DOHH2 (cell line): ENCODE results near the gene NFE2L3.

Experiments used
- H3F3A ChIP-seq: fragments of 200-600 bp; sonication (generic), shearing (Covaris generic); 2 replicates; pipeline ENCODE4 v1.6.0; 2016; ENCODE audit warnings: antibody characterized with exemption, mild to moderate bottlenecking; ENCODE audit not compliant: control insufficient read depth, insufficient read depth
- H3K27ac ChIP-seq: fragments of 200-600 bp; sonication (generic); 2 replicates; pipeline ENCODE4 v1.5.1; 2014; ENCODE audit warnings: low read depth, mild to moderate bottlenecking, low read length, moderate library complexity
- H3K27me3 ChIP-seq: fragments of 200-600 bp; sonication (generic); 2 replicates; pipeline ENCODE4 v1.6.1; 2014; ENCODE audit warnings: mild to moderate bottlenecking, low read length, mixed read lengths; ENCODE audit not compliant: control insufficient read depth
- H3K36me3 ChIP-seq: fragments of 200-600 bp; sonication (generic); 2 replicates; pipeline ENCODE4 v1.6.1; 2014; ENCODE audit warnings: mild to moderate bottlenecking, low read length, moderate library complexity, mixed read lengths; ENCODE audit not compliant: control insufficient read depth
- H3K4me1 ChIP-seq: fragments of 200-600 bp; sonication (generic); 2 replicates; pipeline ENCODE4 v1.6.1; 2014; ENCODE audit warnings: mild to moderate bottlenecking, low read length, mixed read lengths; ENCODE audit not compliant: control insufficient read depth
- H3K4me2 ChIP-seq: fragments of 200-600 bp; sonication (generic); 2 replicates; pipeline ENCODE4 v1.6.0; 2014; ENCODE audit warnings: mild to moderate bottlenecking, low read length, moderate library complexity
- H3K4me3 ChIP-seq: fragments of 200-600 bp; sonication (generic); 2 replicates; pipeline ENCODE4 v1.5.1; 2014; ENCODE audit warnings: mild to moderate bottlenecking, low read length, mixed read lengths
- H3K79me2 ChIP-seq: fragments of 200-600 bp; sonication (generic); 2 replicates; pipeline ENCODE4 v1.6.1; 2014; ENCODE audit warnings: mild to moderate bottlenecking, low read length, mixed read lengths; ENCODE audit not compliant: control insufficient read depth
- H3K9me2 ChIP-seq: fragments of 200-600 bp; sonication (generic); replicated peaks from 2 replicates; pipeline ENCODE4 v1.6.1; 2014; ENCODE audit warnings: mild to moderate bottlenecking, low read length, mixed read lengths; ENCODE audit not compliant: control insufficient read depth
- H3K9me3 ChIP-seq: fragments of 200-600 bp; sonication (generic); 2 replicates; pipeline ENCODE4 v1.6.1; 2014; ENCODE audit warnings: antibody characterized with exemption, low read length, mixed read lengths; ENCODE audit not compliant: control insufficient read depth, insufficient read depth
- H4K20me1 ChIP-seq: fragments of 200-600 bp; sonication (generic); 2 replicates; pipeline ENCODE4 v1.6.0; 2014; ENCODE audit warnings: low read depth, mild to moderate bottlenecking, antibody characterized with exemption, low read length, moderate library complexity; ENCODE audit not compliant: control insufficient read depth, insufficient read depth
- CTCF ChIP-seq: fragments of 200-600 bp; sonication (generic); IDR thresholded peaks from one replicate; pipeline ENCODE4 v1.5.1; 2014; ENCODE audit warnings: antibody characterized with exemption, mild to moderate bottlenecking, low read depth, low read length; ENCODE audit not compliant: poor library complexity, severe bottlenecking
- EZH2phosphoT487 ChIP-seq: fragments of 200-600 bp; sonication (generic); IDR thresholded peaks from 2 replicates; pipeline ENCODE4 v1.6.1; 2017; ENCODE audit warnings: borderline replicate concordance, mild to moderate bottlenecking, antibody characterized with exemption, low read length, moderate library complexity, mixed read lengths

NFE2L3 gene

GRCh38 chr7:26168458-26169023, 16.5 kb downstream of the NFE2L3 start:
- peaks cover 14% of the 10 kb centered on the region for H3K4me1 ChIP-seq
- H3F3A ChIP-seq, result no peaks in the 10 kb centered on the region
- no peak overlapping the region for H3K4me3 ChIP-seq
- no peaks in the 10 kb centered on the region for H4K20me1 ChIP-seq
- peaks cover 10% of the 10 kb centered on the region; the same call in 1 of the 2 replicates for H3K36me3 ChIP-seq
- TF ChIP-seq CTCF (no peak), EZH2phosphoT487 (no peak)
- H3K9me3 ChIP-seq, result no peaks in the 10 kb centered on the region
- no peaks in the 10 kb centered on the region for H3K9me2 ChIP-seq
- H3K79me2 ChIP-seq, result peaks cover 54% of the 10 kb centered on the region
- no peaks in the 10 kb centered on the region for H3K27me3 ChIP-seq
- no peak overlapping the region for H3K4me2 ChIP-seq
- no peak overlapping the region for H3K27ac ChIP-seq

- Histone ChIP-seq H3K36me3 (peaks cover 10% of the 10 kb centered on the region; the same call in 1 of the 2 replicates), H3K4me2 (no peak overlapping the region), H3K27ac (no peak overlapping the region), H3K27me3 (no peaks in the 10 kb centered on the region), H3K9me3 (no peaks in the 10 kb centered on the region), H3K9me2 (no peaks in the 10 kb centered on the region), H4K20me1 (0 out of 2 replicates have a peak, but pooled peaks cover 4% of the 10 kb centered on the region), H3K4me1 (peaks cover 14% of the 10 kb centered on the region), H3K79me2 (peaks cover 58% of the 10 kb centered on the region), H3K4me3 (no peak overlapping the region), H3F3A (no peaks in the 10 kb centered on the region)
- TF ChIP-seq EZH2phosphoT487 (no peak), CTCF (no peak)
These were observed 17.3 kb downstream of the NFE2L3 start for GRCh38 chr7:26169271-26169670.

GRCh38 chr7:26170663-26171062, 18.7 kb downstream of the NFE2L3 start:
- Histone ChIP-seq H4K20me1 (0 out of 2 replicates have a peak, but pooled peaks cover 6% of the 10 kb centered on the region), H3K36me3 (peaks cover 10% of the 10 kb centered on the region; the same call in 1 of the 2 replicates), H3K79me2 (peaks cover 63% of the 10 kb centered on the region), H3K27ac (no peak overlapping the region), H3F3A (no peaks in the 10 kb centered on the region), H3K9me3 (no peaks in the 10 kb centered on the region), H3K9me2 (no peaks in the 10 kb centered on the region), H3K27me3 (no peaks in the 10 kb centered on the region), H3K4me2 (no peak overlapping the region), H3K4me1 (peaks cover 14% of the 10 kb centered on the region), H3K4me3 (no peak overlapping the region)
- no peak for TF ChIP-seq EZH2phosphoT487
- TF ChIP-seq CTCF, result no peak
